Activated CD8-positive, alpha-beta memory T cell treated with anti-CD3 and anti-CD28 coated beads, Interleukin-2, amount 50 U/mL, for 24 hours (primary cell): ENCODE measurements around the gene LY6G5B.

Source experiments
- DNase-seq: peaks from one replicate; pipeline ENCODE4 v3.0.0-alpha.2; 2020; ENCODE audit errors: extremely low read depth

The LY6G5B gene

GRCh38 chr6:31663126-31663960 is 6.4 kb upstream of the LY6G5B start:
- DNase-seq, result no peak

- DNase-seq, result no peak
Observed at GRCh38 chr6:31663961-31664789, 5.6 kb upstream of the LY6G5B start.

- DNase-seq, result peak; percentile 81
Observed at GRCh38 chr6:31664790-31665500, 4.8 kb upstream of the LY6G5B start, which contains the start of gene GPANK1. GPANK1 (minus strand) TSS chr6:31664997; CDS start chr6:31664478, 519 bp downstream.

- peak; percentile 95 for DNase-seq
Observed at GRCh38 chr6:31665501-31666336, 4.1 kb upstream of the LY6G5B start, which contains the start of gene CSNK2B. CSNK2B (plus strand) TSS chr6:31666080; CDS start chr6:31666832, 752 bp downstream.

- no peak for DNase-seq
Observed at GRCh38 chr6:31666337-31666965, 3.3 kb upstream of the LY6G5B start.

DNA sequence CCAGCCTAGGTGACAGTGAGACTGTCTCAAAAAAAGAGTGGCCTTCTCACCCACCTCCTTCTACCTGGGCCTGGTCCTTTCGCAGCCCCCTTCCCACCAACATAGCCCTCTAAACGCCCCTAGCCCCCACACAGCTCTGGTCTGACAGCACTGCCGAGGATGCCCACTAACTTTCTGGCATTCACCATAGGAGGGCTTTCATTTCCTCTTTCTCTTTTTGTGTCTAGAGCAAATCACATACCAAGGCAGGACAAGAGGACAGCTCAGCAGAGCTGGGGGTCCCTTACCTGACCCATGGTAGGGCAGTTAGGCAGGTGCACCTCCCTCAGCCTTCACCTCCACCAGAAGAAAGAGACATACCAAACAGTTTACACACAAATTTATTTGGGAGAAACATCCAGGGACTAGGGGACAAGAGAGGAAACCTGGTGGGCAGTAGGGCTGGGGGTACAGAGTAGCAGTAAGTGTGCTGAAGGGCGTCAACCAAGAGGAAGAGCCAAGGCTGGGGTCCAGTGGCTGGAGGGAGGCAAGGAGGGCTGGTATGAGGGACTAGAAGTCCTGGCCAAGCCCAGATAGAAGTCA is 6.6 kb downstream of the LY6G5B start:
- no peak for DNase-seq

DNA sequence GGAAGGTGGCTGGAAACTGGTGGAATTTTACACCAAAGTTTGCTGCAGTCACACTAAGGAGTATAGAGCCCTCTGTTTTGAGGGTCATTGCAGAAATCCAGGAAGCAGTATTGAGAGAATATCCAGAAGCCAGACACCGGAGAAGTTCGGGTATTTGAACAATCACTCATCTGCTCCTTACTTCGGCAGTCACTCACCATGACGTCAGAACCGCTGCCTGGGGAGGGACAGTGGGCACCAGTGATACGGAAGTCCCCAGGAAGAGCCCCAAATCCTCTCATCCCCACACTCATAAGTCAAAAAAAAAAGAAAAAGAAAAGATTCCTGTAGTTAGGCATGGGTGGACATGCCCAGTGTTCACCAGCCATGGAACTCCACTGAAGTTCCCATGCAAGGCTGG is 7.1 kb downstream of the LY6G5B start:
- no peak for DNase-seq

DNA sequence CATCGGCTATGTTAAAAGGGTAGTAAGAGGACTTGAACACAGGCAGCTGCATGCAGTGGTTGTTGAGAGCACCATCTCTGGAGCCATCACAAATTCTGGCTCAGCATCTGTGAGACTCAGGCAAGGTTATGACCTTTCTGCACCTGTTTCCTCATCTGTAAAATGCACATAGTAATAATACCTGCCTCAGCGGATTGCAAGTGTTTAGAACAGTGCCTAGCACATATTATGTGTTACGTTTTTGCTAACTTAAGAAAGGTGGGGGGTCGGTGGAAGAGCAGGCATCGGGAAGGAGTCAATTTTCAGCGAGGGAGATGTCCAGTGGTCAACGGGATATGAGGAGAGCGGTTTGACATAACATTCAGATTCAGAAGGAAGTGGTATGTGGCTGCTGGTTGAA is 8.2 kb downstream of the LY6G5B start:
- DNase-seq, result no peak

DNA sequence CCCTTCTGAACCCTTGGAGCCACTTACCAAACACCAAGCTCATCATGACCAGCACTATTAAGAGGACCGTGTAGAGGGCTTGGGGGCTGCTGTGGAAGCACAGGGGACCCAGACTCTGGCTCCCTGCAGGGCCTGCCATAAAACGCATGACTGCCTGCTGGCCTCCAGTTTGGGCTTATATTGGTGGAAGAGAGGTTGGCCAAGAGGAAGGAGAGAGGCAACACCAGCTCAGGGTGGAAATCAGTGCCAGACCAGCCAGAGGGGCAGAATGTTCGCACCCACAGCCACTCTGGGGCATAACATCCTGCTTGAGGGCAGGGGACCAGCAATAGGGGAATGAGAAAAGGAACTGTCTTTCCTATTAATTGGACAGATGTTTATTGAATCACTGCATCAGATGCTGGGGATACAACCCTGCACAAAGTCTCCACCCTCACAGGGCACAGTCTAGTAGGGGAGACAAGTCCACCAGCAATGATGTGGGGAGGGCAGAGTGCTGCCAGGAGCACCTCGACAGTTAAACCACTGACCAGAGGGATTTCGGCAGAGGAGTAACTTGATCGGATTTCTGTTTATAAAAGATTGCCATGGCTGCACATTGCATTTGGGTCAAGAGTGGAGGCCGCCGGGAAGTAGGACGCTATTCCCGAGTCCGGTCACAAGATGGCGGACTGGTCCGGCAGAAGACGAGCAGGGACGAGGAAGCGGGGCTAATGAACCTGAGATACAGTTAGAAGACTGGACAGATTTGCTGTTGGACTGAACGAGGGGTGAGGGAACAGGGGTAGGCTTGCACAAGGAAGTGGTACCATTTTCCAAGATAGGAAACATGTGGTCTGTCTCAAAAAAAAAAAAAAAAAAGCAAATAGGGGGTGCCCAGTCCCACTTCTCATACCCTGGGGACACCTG is 10.7 kb downstream of the LY6G5B start, which contains the start of gene LY6G5C:
Gene LY6G5C (minus strand): TSS at position 842 of the 909 bp plus-strand sequence. CDS start 694 bp downstream, at position 148.
- DNase-seq, result peak; percentile 41

GRCh38 chr6:31681135-31681671 is 11.4 kb downstream of the LY6G5B start:
- DNase-seq, result no peak

- no peak for DNase-seq
Observed at GRCh38 chr6:31683591-31683990, 13.8 kb downstream of the LY6G5B start.

GRCh38 chr6:31686483-31686882 is 16.7 kb downstream of the LY6G5B start:
- DNase-seq, result no peak

- no peak for DNase-seq
Observed at GRCh38 chr6:31687321-31687720, 17.5 kb downstream of the LY6G5B start.

- DNase-seq, result no peak
Observed at GRCh38 chr6:31687860-31688693, 18.3 kb downstream of the LY6G5B start.

DNA sequence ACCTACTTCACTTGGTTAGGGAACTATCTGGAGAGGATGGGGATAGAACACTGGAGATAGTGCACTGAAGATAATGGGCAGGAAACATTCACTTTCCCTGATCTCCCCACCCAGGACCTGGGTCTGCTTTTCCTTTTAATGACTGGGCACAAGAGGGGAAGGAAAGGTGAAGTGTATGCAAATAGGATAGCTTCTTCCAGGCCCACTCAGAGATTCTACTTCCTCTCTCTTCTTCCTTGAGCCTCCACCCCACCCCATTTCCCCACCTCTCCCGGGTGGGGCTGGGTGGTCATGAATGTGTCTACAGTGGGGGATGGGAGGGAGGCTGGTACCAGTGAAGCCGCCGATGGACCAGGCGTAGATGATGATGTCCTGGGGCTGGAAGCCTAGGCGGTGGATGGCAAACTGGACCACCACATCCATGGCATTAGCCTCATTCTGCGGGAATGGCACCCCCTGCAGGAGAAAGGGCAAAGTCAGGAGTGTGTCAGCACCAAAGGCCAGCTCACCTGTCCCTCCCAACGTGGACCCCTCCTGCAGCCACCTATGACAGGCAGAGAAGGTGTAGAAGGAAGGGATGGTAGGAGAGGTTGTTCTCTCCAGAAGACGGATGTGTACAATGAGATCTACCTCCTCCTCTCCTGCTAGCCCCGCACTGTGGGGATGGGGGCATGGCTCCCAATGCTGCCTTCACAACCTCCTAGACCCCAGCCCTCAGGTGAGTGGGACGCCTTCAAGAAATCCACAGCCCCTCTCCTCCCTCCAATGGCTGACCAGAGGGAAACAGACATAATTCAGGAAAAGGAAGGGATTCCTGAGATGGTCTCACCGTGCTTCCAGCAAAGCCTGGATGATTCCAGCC is 19.7 kb downstream of the LY6G5B start:
- no peak for DNase-seq

DNA sequence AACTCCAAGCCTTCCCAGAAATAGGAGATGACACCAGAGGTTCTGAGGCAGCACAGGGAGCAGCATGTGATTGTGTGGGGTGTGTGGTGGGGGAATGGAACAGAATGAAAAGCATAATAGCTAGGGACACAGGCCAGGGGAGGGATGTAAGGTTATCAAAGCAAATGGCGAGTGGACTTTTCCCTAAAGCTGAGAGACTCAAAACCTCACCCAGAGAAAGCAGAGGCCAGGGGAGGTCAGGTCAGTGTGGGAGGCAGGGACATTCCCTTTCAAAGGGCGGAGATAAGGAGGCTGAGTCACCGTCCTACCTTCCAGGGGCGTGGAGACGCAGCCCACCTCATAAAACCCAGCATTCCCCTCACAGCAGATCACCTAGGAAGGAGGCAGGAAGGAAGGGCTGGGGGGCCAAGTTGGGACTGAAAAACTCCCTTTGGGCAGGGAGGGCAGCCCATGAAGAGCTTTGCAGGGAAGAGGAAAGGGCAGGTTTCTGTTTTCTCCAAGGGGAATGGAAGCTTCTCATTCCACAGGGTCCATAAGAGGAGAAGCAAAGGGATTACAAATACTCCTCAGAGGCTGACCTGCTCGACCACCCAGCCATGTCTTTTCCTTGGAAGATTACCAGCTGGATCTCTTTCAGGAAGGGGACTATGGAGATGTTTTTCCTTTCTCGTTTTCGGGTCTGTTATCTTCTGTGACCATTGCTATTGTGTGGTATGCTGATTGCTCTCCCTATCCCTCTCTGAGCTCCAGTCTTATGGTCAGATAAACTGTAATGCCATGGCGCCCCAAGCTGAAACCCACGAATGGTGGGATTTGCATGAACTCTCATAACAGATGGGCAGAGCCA is 20.7 kb downstream of the LY6G5B start:
- no peak for DNase-seq
